H1 (cell line): ENCODE results near the gene SLC46A3. TPM values are rescaled to one million over a fixed set of nuclear protein-coding genes. Genes with fewer than 3 reads are reported as not detected.

ENCODE experiments used
- CTCF ChIA-PET: fragments of 300-600 bp; sonication (Branson Sonifier 250); formaldehyde crosslinking; loops from one replicate; lab custom pipeline; 2021; ENCODE audit not compliant: partially characterized antibody; lab: Charles Lee
- POLR2A ChIA-PET: fragments of 300-600 bp; sonication (Branson Sonifier 250); formaldehyde crosslinking; loops from one replicate; lab custom pipeline; 2021; ENCODE audit warnings: inconsistent platforms; ENCODE audit not compliant: partially characterized antibody; lab: Charles Lee
- DNase-seq, 2 experiments: peaks; one replicate each; pipeline versions ENCODE4 v3.0.0 to v3.0.0-alpha.2; 2010 to 2022; ENCODE audit warnings: low spot score in 2 of 2, low read depth in 1 of 2, mixed read lengths in 1 of 2
- FAIRE-seq: peaks from 2 replicates; lab custom pipeline; 2011; peaks lifted over from hg19 to GRCh38; lab: Jason Lieb, UNC
- H2AFZ ChIP-seq: 2 replicates; pipeline ENCODE4 v1.8.1; 2012; ENCODE audit warnings: low read length, inconsistent platforms
- H2AK5ac ChIP-seq: 2 replicates; pipeline ENCODE4 v1.6.1; 2013; ENCODE audit warnings: low read depth, low read length
- H2BK120ac ChIP-seq: replicated peaks from 2 replicates; pipeline ENCODE3; 2013; ENCODE audit warnings: low read depth, low read length, inconsistent platforms
- H2BK12ac ChIP-seq: 2 replicates; pipeline ENCODE4 v1.6.1; 2013; ENCODE audit warnings: low read depth, low read length
- H2BK15ac ChIP-seq: 2 replicates; pipeline ENCODE4 v1.6.1; 2013; ENCODE audit warnings: low read length
- H2BK20ac ChIP-seq: 2 replicates; pipeline ENCODE4 v1.6.1; 2013; ENCODE audit warnings: low read length
- H2BK5ac ChIP-seq: 2 replicates; pipeline ENCODE4 v1.6.1; 2013; ENCODE audit warnings: low read depth, low read length
- H3K14ac ChIP-seq: 2 replicates; pipeline ENCODE4 v1.6.1; 2013; ENCODE audit warnings: inconsistent platforms; ENCODE audit not compliant: insufficient read length
- H3K18ac ChIP-seq: 2 replicates; pipeline ENCODE4 v1.6.1; 2013; ENCODE audit warnings: low read length; ENCODE audit errors: extremely low read depth
- H3K23ac ChIP-seq: 2 replicates; pipeline ENCODE4 v1.6.1; 2013; ENCODE audit warnings: inconsistent platforms; ENCODE audit not compliant: insufficient read length
- H3K23me2 ChIP-seq: 2 replicates; pipeline ENCODE4 v1.6.1; 2013; ENCODE audit warnings: low read depth, low read length
- H3K27ac ChIP-seq: 2 replicates; pipeline ENCODE4 v1.6.1; 2011; ENCODE audit warnings: low read depth, low read length, inconsistent platforms
- H3K27me3 ChIP-seq, 4 experiments: replicated peaks in 1 of 4; 1 replicate in 1 of 4; 2 replicates in 3 of 4; pipeline versions ENCODE4 v1.6.1 to v1.8.1; 2011 to 2013; ENCODE audit warnings: low read length in 3 of 4, mild to moderate bottlenecking in 3 of 4, inconsistent platforms in 2 of 4, mixed read lengths in 2 of 4, moderate library complexity in 1 of 4; ENCODE audit not compliant: control insufficient read depth in 3 of 4, insufficient read depth in 3 of 4; ENCODE audit errors: extremely low read depth in 1 of 4
- H3K36me3 ChIP-seq, 4 experiments: 2 replicates each; pipeline versions ENCODE4 v1.6.1 to v1.8.1; 2011 to 2013; ENCODE audit warnings: mild to moderate bottlenecking in 4 of 4, low read length in 3 of 4, moderate library complexity in 2 of 4, control low read depth in 1 of 4, inconsistent platforms in 1 of 4; ENCODE audit not compliant: insufficient read depth in 4 of 4, control insufficient read depth in 2 of 4
- H3K4ac ChIP-seq: replicated peaks from 2 replicates; pipeline ENCODE3; 2013; ENCODE audit warnings: low read length, low read depth, mixed read lengths, inconsistent platforms; ENCODE audit not compliant: insufficient read length
- H3K4me1 ChIP-seq, 4 experiments: replicated peaks in 1 of 4; 1 replicate in 1 of 4; 2 replicates in 3 of 4; pipeline versions ENCODE4 v1.6.1 to v1.8.1; 2011 to 2013; ENCODE audit warnings: low read length in 3 of 4, inconsistent platforms in 2 of 4, mixed read lengths in 1 of 4; ENCODE audit not compliant: insufficient read depth in 4 of 4, control insufficient read depth in 3 of 4
- H3K4me2 ChIP-seq, 2 experiments: 2 replicates each; pipeline versions ENCODE4 v1.6.1 to v1.8.1; 2011 to 2013; ENCODE audit warnings: low read depth in 2 of 2, low read length in 2 of 2, control low read depth in 1 of 2, inconsistent platforms in 1 of 2, mild to moderate bottlenecking in 1 of 2; ENCODE audit not compliant: insufficient read depth in 1 of 2
- H3K4me3 ChIP-seq, 4 experiments: fragments of 200-600, 300-600 bp in 1 of 4; sonication (generic), shearing (Covaris generic), sonication (Bioruptor Twin) in 1 of 4; 2 replicates each; pipeline versions ENCODE4 v1.5.1 to v1.8.1; 2011 to 2016; ENCODE audit warnings: low read length in 4 of 4, low read depth in 3 of 4, control low read depth in 2 of 4, inconsistent platforms in 2 of 4, mild to moderate bottlenecking in 2 of 4, mixed read lengths in 1 of 4, moderate library complexity in 1 of 4; ENCODE audit not compliant: insufficient read depth in 2 of 4; ENCODE audit errors: extremely low read depth in 1 of 4
- H3K56ac ChIP-seq: replicated peaks from 2 replicates; pipeline ENCODE3; 2013; ENCODE audit warnings: low read depth, mild to moderate bottlenecking, mixed read lengths, low read length, inconsistent platforms; ENCODE audit not compliant: insufficient read length
- H3K79me1 ChIP-seq: 2 replicates; pipeline ENCODE4 v1.6.1; 2013; ENCODE audit warnings: low read depth, low read length, control low read depth
- H3K79me2 ChIP-seq, 2 experiments: 2 replicates each; pipeline versions ENCODE4 v1.6.1 to v1.8.1; 2012 to 2013; ENCODE audit warnings: low read length in 2 of 2, mild to moderate bottlenecking in 2 of 2, inconsistent platforms in 1 of 2; ENCODE audit not compliant: insufficient read depth in 2 of 2, control insufficient read depth in 1 of 2
- H3K9ac ChIP-seq, 4 experiments: replicated peaks in 1 of 4; 1 replicate in 1 of 4; 2 replicates in 3 of 4; pipeline versions ENCODE4 v1.6.1 to v1.8.1; 2011 to 2013; ENCODE audit warnings: low read depth in 3 of 4, low read length in 3 of 4, control low read depth in 2 of 4, mild to moderate bottlenecking in 2 of 4, moderate library complexity in 2 of 4, inconsistent platforms in 1 of 4; ENCODE audit errors: extremely low read depth in 1 of 4
- H3K9me3 ChIP-seq, 2 experiments: 2 replicates each; pipeline versions ENCODE4 v1.6.1 to v1.8.1; 2012 to 2013; ENCODE audit warnings: mild to moderate bottlenecking in 2 of 2, moderate library complexity in 2 of 2, control low read depth in 1 of 2, inconsistent platforms in 1 of 2, low read depth in 1 of 2, low read length in 1 of 2, mixed read lengths in 1 of 2; ENCODE audit not compliant: insufficient read depth in 2 of 2
- H4K20me1 ChIP-seq, 2 experiments: replicated peaks in 1 of 2; 2 replicates each; pipeline versions ENCODE3 to v1.8.1; 2011 to 2013; ENCODE audit warnings: inconsistent platforms in 2 of 2, low read length in 2 of 2, mild to moderate bottlenecking in 1 of 2; ENCODE audit not compliant: insufficient read depth in 2 of 2, control insufficient read depth in 1 of 2
- H4K5ac ChIP-seq: 2 replicates; pipeline ENCODE4 v1.6.1; 2013; ENCODE audit warnings: low read length, low read depth, mixed read lengths, inconsistent platforms; ENCODE audit not compliant: insufficient read length
- H4K8ac ChIP-seq: 2 replicates; pipeline ENCODE4 v1.8.0; 2013; ENCODE audit warnings: mild to moderate bottlenecking, moderate library complexity, low read length, inconsistent platforms; ENCODE audit not compliant: insufficient read depth; ENCODE audit errors: extremely low read depth
- H4K91ac ChIP-seq: replicated peaks from 2 replicates; pipeline ENCODE3; 2013; ENCODE audit warnings: low read length, mixed read lengths, inconsistent platforms; ENCODE audit not compliant: insufficient read length
- FOSL1 ChIP-seq: IDR thresholded peaks from 2 replicates; pipeline ENCODE4 v1.6.1; 2011; ENCODE audit warnings: mild to moderate bottlenecking, low read depth, low read length, moderate library complexity; ENCODE audit not compliant: insufficient read depth
- SP4 ChIP-seq: IDR thresholded peaks from 2 replicates; pipeline ENCODE4 v1.6.1; 2012; ENCODE audit warnings: low read length, inconsistent platforms
- WGBS, 2 experiments: shearing (Covaris generic) in 1 of 2; methylation state at CpG; one replicate each; pipeline versions ENCODE4 v1.1.6 to v1.1.7; 2013 to 2015; ENCODE audit warnings: low lambda C conversion rate in 2 of 2, mixed read lengths in 2 of 2, inconsistent platforms in 1 of 2, low coverage in 1 of 2, missing lambda C conversion rate in 1 of 2; ENCODE audit not compliant: insufficient replicate concordance in 2 of 2, insufficient coverage in 1 of 2, insufficient read length in 1 of 2; ENCODE audit errors: extremely low coverage in 1 of 2, missing lambda C conversion rate in 1 of 2; 5-methylcytosine and 5-hydroxymethylcytosine counted together
- polyA plus RNA-seq, 7 experiments: library from polyadenylated mRNA; depleted of rRNA in 3 of 7; stranded (reverse) in 5 of 7; unstranded in 2 of 7; fragments of >200 nt in 5 of 7; fragments of 200-250 nt in 2 of 7; gene quantifications; 1 replicate in 5 of 7; 2 replicates in 1 of 7; 4 replicates in 1 of 7; pipeline versions ENCODE4 v1.2.1 to v1.2.3, GENCODE V29; 2011 to 2013; ENCODE audit warnings: missing spikeins in 2 of 7, mixed read lengths in 2 of 7
- total RNA-seq: library from RNA; stranded (reverse); fragmentation: NEBNext Ultra II Directional; extraction: Animal tissue kit (Norgen Biotek cat#: 25700); gene quantifications from 2 replicates; pipeline ENCODE4 v1.2.1, GENCODE V29; 2021

SLC46A3 gene
- total and polyA plus RNA-seq, 2 of the 8 experiments (the other 6 are each of a cell fraction or from before 2014, with no cell fraction given): 0.39 to 0.67 TPM

DNA sequence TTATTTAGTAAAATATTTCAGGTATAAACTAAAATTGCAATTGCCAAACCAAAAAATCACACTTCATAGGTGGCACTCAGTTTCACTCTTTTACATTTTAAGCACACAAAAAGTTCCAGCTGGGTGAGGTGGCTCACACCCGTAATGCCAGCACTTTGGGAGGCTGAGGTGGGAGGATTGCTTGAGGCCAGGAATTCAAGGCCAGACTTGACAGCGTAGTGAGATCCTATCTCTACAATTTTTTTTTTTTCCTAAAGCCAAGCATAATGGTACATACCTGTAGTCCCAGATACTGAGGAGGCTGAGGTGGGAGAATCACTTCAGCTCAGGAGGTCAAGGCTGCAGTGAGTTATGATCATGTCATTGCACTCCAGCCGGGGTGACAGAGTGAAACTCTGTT, 20.6 kb upstream of the SLC46A3 start:
- Histone ChIP-seq H3K56ac (no peak overlapping the region), H4K5ac (no peak overlapping the region), H2BK12ac (no peak overlapping the region), H3K14ac (no peak overlapping the region), H3K4ac (no peak overlapping the region), H3K79me2 (no peaks in the 10 kb centered on the region), H4K20me1 (no peaks in the 10 kb centered on the region), H3K4me3 (no peak overlapping the region), H3K23me2 (no peaks in the 10 kb centered on the region), H2BK15ac (no peak overlapping the region), H2AFZ (no peak overlapping the region), H3K9me3 (no peaks in the 10 kb centered on the region), H4K91ac (no peak overlapping the region), H3K9ac (no peak overlapping the region), H3K36me3 (no peaks in the 10 kb centered on the region), H3K23ac (no peak overlapping the region), H3K79me1 (no peaks in the 10 kb centered on the region), H2BK20ac (no peak overlapping the region), H2BK5ac (no peak overlapping the region), H3K18ac (no peak overlapping the region), H3K4me2 (no peak overlapping the region), H4K8ac (no peak overlapping the region), H2BK120ac (no peak overlapping the region), H3K4me1 (peaks cover 2 to 8% (median 4%) of the 10 kb centered on the region in 4 experiments; a peak in 4 of 7 replicates), H3K27me3 (no peaks in the 10 kb centered on the region), H3K27ac (no peak overlapping the region), H2AK5ac (no peak overlapping the region)
- DNase-seq (peak in 1 of 2 experiments; percentile 1), FAIRE-seq (no peak)
- no peak for TF ChIP-seq FOSL1
- no peak for TF ChIP-seq SP4
- ChIA-PET CTCF (interaction anchor here (0.7 kb wide), 1 partner anchor 9 kb away, joined by 3 read pairs; no protein-coding TSS in a partner anchor), POLR2A (no interaction called here)
- 87% methylated on average over 3 of the region's 3 CpGs; no CpG with 5 or more reads in 1 of the 2 experiments for WGBS, 2 experiments
